ENCODE data around the gene HECTD4. TPM values are rescaled to one million over a fixed set of nuclear protein-coding genes. Genes with fewer than 3 reads are reported as not detected.
"Not testable (repeated sequence)": the region's sequence is repeated elsewhere in the genome, so short reads cannot be mapped to it uniquely, and the experiment has no call there.

The HECTD4 gene
- total and polyA plus RNA-seq, 2 of the 4 experiments (the other 2 are of a cell fraction): 12.9 to 13.0 TPM

GRCh38 chr12:112226768-112227167, 155.5 kb downstream of the HECTD4 start:
- no peaks in the 10 kb centered on the region for H3K4me1 ChIP-seq (ENCODE audit: control insufficient read depth, insufficient read depth, low read length)
- H3K9me3 ChIP-seq (ENCODE audit: control insufficient read depth, insufficient read depth, low read length): no peaks in the 10 kb centered on the region
- no peak for DNase-seq
- no peak overlapping the region for H3K9ac ChIP-seq (ENCODE audit: low read depth, low read length)
- no peak for TF ChIP-seq RFX5 (IDR thresholded peaks at IDR 0.05; ENCODE audit: low read depth, low read length)
- TF ChIP-seq MAFK (IDR thresholded peaks at IDR 0.05; ENCODE audit: low read depth, low read length): peak; percentile 54
- CTCF ChIA-PET: interaction anchor here (1.2 kb wide), 1 partner anchor 9 kb away, joined by 4 read pairs; no protein-coding TSS in a partner anchor
- H3K36me3 ChIP-seq (ENCODE audit: control insufficient read depth, insufficient read depth, low read length): peaks cover 34% of the 10 kb centered on the region
- no peaks in the 10 kb centered on the region for H4K20me1 ChIP-seq (ENCODE audit: insufficient read depth, low read length)
- no peak overlapping the region for H2BK20ac ChIP-seq (ENCODE audit: low read depth, low read length)
- ATAC-seq (ENCODE audit: low read depth): no peak
- no peak overlapping the region for H3K23ac ChIP-seq (ENCODE audit: low read depth, low read length)
- no peak overlapping the region for H4K5ac ChIP-seq (ENCODE audit: low read depth, low read length)
- no peak overlapping the region for H3K27ac ChIP-seq (ENCODE audit: insufficient read depth, low read length)
- no peaks in the 10 kb centered on the region for H3K79me1 ChIP-seq (ENCODE audit: low read depth in 1 of 2, low read length in 2 of 2)
- H3K4me2 ChIP-seq (ENCODE audit: low read depth, low read length): no peak overlapping the region
- H3K4ac ChIP-seq (ENCODE audit: low read depth, low read length): no peak overlapping the region
- no peak overlapping the region for H2BK120ac ChIP-seq (ENCODE audit: low read depth, low read length)
- H2BK15ac ChIP-seq (ENCODE audit: low read depth, low read length): no peak overlapping the region
- H3K18ac ChIP-seq (ENCODE audit: low read depth, low read length): no peak overlapping the region
- no peak overlapping the region for H4K91ac ChIP-seq (ENCODE audit: insufficient read depth, low read depth, low read length)
- no peak overlapping the region for H2AFZ ChIP-seq (replicated peaks; ENCODE audit: low read length, poor library complexity)
- no peaks in the 10 kb centered on the region for H3K27me3 ChIP-seq (ENCODE audit: control insufficient read depth, insufficient read depth, low read length)
- no peak overlapping the region for H2BK5ac ChIP-seq (ENCODE audit: low read depth, low read length, poor library complexity, severe bottlenecking)
- H2AK5ac ChIP-seq (ENCODE audit: low read depth, low read length): no peak overlapping the region
- no peak overlapping the region for H2AK9ac ChIP-seq (replicated peaks; ENCODE audit: low read depth, low read length, poor library complexity)
- H3K4me3 ChIP-seq (ENCODE audit: insufficient read depth, low read depth, low read length): no peak overlapping the region
- no peak overlapping the region for H4K8ac ChIP-seq (ENCODE audit: low read depth in 2 of 2, low read length in 2 of 2)
- H3K14ac ChIP-seq (replicated peaks; ENCODE audit: low read depth, low read length): no peak overlapping the region
- in situ Hi-C loops (cut with MboI; ENCODE audit: low sequenced_read_pairs): no loop called here
- no CpG with 5 or more reads among the region's 3 CpGs for WGBS, 2 experiments (ENCODE audit: extremely low coverage in 2 of 2, insufficient read length in 1 of 2)
- POLR2A ChIA-PET (ENCODE audit: unreplicated experiment): no interaction called here
- intact Hi-C loops (cut with micrococcal nuclease): no loop called here
- H3K9me1 ChIP-seq (ENCODE audit: insufficient read depth, low read length): no peaks in the 10 kb centered on the region; the same call in 1 of the 2 replicates
- no TSS peak for BruUV-seq (replicated peaks)
- no peak overlapping the region for H3K56ac ChIP-seq (ENCODE audit: extremely low read depth, insufficient read depth, low read length)
- dilution Hi-C loops (cut with HindIII; ENCODE audit: low sequenced_read_pairs, unreplicated experiment): no loop called here

GRCh38 chr12:112220628-112221027, 161.6 kb downstream of the HECTD4 start:
- H3K14ac ChIP-seq (replicated peaks; ENCODE audit: low read depth, low read length); H3K23ac ChIP-seq (ENCODE audit: low read depth, low read length); H4K5ac ChIP-seq (ENCODE audit: low read depth, low read length); H3K4ac ChIP-seq (ENCODE audit: low read depth, low read length); H3K9me1 ChIP-seq (ENCODE audit: insufficient read depth, low read length); H2AK9ac ChIP-seq (replicated peaks; ENCODE audit: low read depth, low read length, poor library complexity); ATAC-seq (ENCODE audit: low read depth); BruUV-seq (replicated peaks); H3K56ac ChIP-seq (ENCODE audit: extremely low read depth, insufficient read depth, low read length); H2BK15ac ChIP-seq (ENCODE audit: low read depth, low read length); H4K91ac ChIP-seq (ENCODE audit: insufficient read depth, low read depth, low read length); H2BK5ac ChIP-seq (ENCODE audit: low read depth, low read length, poor library complexity, severe bottlenecking); H3K4me2 ChIP-seq (ENCODE audit: low read depth, low read length); H3K4me1 ChIP-seq (ENCODE audit: control insufficient read depth, insufficient read depth, low read length); H3K27ac ChIP-seq (ENCODE audit: insufficient read depth, low read length); in situ Hi-C loops (cut with MboI; ENCODE audit: low sequenced_read_pairs); H2AFZ ChIP-seq (replicated peaks; ENCODE audit: low read length, poor library complexity); DNase-seq; H3K4me3 ChIP-seq (ENCODE audit: insufficient read depth, low read depth, low read length); CTCF ChIA-PET; H2BK120ac ChIP-seq (ENCODE audit: low read depth, low read length); POLR2A ChIA-PET (ENCODE audit: unreplicated experiment); H4K20me1 ChIP-seq (ENCODE audit: insufficient read depth, low read length); H3K27me3 ChIP-seq (ENCODE audit: control insufficient read depth, insufficient read depth, low read length); H3K79me1 ChIP-seq (ENCODE audit: low read depth in 1 of 2, low read length in 2 of 2); H2BK20ac ChIP-seq (ENCODE audit: low read depth, low read length); dilution Hi-C loops (cut with HindIII; ENCODE audit: low sequenced_read_pairs, unreplicated experiment); H4K8ac ChIP-seq (ENCODE audit: low read depth in 2 of 2, low read length in 2 of 2); H3K9me3 ChIP-seq (ENCODE audit: control insufficient read depth, insufficient read depth, low read length); H3K9ac ChIP-seq (ENCODE audit: low read depth, low read length); H3K18ac ChIP-seq (ENCODE audit: low read depth, low read length); H2AK5ac ChIP-seq (ENCODE audit: low read depth, low read length): not testable (repeated sequence)
- intact Hi-C loops (cut with micrococcal nuclease): loop anchor here (2.0 kb wide), 1 partner anchor 36 kb away; no protein-coding TSS in a partner anchor
- WGBS, 2 experiments (ENCODE audit: extremely low coverage in 2 of 2, insufficient read length in 1 of 2): 75% methylated on average over 1 of the region's 7 CpGs; no CpG with 5 or more reads in 1 of the 2 experiments
- H3K36me3 ChIP-seq (ENCODE audit: control insufficient read depth, insufficient read depth, low read length): peaks cover 24% of the 10 kb centered on the region

All from IMR-90 (cell line).